ENCODE results near the gene OR10V1.

DNA sequence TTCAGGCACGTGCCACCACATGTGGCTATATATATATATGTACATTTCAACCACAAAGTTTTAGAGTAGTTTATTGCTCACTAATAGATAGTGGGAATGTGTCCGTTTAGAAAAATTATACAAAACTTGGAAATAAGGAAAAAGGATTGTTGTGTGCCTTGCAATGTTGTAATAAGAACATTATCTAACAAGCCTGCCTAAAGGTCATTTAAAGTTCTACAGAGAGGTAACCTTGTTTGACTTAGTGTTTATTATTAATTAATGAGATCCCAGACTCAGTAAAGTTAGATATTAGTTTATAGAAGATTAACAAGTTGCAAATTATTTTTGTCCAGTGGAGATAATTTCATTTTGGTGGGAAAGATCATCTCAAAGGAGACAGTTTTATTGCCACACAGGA, 39.4 kb downstream of the OR10V1 start:
- TF ChIP-seq, protein P1, sequence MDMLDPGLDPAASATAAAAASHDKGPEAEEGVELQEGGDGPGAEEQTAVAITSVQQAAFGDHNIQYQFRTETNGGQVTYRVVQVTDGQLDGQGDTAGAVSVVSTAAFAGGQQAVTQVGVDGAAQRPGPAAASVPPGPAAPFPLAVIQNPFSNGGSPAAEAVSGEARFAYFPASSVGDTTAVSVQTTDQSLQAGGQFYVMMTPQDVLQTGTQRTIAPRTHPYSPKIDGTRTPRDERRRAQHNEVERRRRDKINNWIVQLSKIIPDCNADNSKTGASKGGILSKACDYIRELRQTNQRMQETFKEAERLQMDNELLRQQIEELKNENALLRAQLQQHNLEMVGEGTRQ (CRISPR knock-in tag; IDR thresholded peaks at IDR 0.05), result no peak
- TF ChIP-seq BCOR (IDR thresholded peaks at IDR 0.05), result no peak
- TF ChIP-seq JUNB (CRISPR knock-in tag; conservative IDR thresholded peaks at IDR 0.05), result no peak
- TF ChIP-seq, protein P2, sequence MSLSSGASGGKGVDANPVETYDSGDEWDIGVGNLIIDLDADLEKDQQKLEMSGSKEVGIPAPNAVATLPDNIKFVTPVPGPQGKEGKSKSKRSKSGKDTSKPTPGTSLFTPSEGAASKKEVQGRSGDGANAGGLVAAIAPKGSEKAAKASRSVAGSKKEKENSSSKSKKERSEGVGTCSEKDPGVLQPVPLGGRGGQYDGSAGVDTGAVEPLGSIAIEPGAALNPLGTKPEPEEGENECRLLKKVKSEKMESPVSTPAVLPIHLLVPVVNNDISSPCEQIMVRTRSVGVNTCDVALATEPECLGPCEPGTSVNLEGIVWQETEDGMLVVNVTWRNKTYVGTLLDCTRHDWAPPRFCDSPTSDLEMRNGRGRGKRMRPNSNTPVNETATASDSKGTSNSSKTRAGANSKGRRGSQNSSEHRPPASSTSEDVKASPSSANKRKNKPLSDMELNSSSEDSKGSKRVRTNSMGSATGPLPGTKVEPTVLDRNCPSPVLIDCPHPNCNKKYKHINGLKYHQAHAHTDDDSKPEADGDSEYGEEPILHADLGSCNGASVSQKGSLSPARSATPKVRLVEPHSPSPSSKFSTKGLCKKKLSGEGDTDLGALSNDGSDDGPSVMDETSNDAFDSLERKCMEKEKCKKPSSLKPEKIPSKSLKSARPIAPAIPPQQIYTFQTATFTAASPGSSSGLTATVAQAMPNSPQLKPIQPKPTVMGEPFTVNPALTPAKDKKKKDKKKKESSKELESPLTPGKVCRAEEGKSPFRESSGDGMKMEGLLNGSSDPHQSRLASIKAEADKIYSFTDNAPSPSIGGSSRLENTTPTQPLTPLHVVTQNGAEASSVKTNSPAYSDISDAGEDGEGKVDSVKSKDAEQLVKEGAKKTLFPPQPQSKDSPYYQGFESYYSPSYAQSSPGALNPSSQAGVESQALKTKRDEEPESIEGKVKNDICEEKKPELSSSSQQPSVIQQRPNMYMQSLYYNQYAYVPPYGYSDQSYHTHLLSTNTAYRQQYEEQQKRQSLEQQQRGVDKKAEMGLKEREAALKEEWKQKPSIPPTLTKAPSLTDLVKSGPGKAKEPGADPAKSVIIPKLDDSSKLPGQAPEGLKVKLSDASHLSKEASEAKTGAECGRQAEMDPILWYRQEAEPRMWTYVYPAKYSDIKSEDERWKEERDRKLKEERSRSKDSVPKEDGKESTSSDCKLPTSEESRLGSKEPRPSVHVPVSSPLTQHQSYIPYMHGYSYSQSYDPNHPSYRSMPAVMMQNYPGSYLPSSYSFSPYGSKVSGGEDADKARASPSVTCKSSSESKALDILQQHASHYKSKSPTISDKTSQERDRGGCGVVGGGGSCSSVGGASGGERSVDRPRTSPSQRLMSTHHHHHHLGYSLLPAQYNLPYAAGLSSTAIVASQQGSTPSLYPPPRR (CRISPR knock-in tag; IDR thresholded peaks at IDR 0.05; ENCODE audit: borderline replicate concordance), result no peak
- TF ChIP-seq HDAC2 (IDR thresholded peaks at IDR 0.05), result no peak
- no peak for TF ChIP-seq PPARD (CRISPR knock-in tag; IDR thresholded peaks at IDR 0.05)
- TF ChIP-seq, protein P3, sequence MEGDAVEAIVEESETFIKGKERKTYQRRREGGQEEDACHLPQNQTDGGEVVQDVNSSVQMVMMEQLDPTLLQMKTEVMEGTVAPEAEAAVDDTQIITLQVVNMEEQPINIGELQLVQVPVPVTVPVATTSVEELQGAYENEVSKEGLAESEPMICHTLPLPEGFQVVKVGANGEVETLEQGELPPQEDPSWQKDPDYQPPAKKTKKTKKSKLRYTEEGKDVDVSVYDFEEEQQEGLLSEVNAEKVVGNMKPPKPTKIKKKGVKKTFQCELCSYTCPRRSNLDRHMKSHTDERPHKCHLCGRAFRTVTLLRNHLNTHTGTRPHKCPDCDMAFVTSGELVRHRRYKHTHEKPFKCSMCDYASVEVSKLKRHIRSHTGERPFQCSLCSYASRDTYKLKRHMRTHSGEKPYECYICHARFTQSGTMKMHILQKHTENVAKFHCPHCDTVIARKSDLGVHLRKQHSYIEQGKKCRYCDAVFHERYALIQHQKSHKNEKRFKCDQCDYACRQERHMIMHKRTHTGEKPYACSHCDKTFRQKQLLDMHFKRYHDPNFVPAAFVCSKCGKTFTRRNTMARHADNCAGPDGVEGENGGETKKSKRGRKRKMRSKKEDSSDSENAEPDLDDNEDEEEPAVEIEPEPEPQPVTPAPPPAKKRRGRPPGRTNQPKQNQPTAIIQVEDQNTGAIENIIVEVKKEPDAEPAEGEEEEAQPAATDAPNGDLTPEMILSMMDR (IDR thresholded peaks at IDR 0.05 in 2 of 3, conservative IDR thresholded peaks at IDR 0.05 in 1 of 3; ENCODE audit: insufficient read depth in 2 of 3, low read depth in 1 of 3, low read length in 3 of 3), result no peak
- TF ChIP-seq, protein P4, sequence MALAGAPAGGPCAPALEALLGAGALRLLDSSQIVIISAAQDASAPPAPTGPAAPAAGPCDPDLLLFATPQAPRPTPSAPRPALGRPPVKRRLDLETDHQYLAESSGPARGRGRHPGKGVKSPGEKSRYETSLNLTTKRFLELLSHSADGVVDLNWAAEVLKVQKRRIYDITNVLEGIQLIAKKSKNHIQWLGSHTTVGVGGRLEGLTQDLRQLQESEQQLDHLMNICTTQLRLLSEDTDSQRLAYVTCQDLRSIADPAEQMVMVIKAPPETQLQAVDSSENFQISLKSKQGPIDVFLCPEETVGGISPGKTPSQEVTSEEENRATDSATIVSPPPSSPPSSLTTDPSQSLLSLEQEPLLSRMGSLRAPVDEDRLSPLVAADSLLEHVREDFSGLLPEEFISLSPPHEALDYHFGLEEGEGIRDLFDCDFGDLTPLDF (CRISPR knock-in tag; IDR thresholded peaks at IDR 0.05), result no peak
- no peak for TF ChIP-seq ZBTB7A (IDR thresholded peaks at IDR 0.05; ENCODE audit: borderline replicate concordance, control insufficient read depth, low read depth, low read length)
- no peak for TF ChIP-seq TCF3 (CRISPR knock-in tag; IDR thresholded peaks at IDR 0.05)
- TF ChIP-seq RNF2 (IDR thresholded peaks at IDR 0.05), result no peak
- TF ChIP-seq, protein P5, sequence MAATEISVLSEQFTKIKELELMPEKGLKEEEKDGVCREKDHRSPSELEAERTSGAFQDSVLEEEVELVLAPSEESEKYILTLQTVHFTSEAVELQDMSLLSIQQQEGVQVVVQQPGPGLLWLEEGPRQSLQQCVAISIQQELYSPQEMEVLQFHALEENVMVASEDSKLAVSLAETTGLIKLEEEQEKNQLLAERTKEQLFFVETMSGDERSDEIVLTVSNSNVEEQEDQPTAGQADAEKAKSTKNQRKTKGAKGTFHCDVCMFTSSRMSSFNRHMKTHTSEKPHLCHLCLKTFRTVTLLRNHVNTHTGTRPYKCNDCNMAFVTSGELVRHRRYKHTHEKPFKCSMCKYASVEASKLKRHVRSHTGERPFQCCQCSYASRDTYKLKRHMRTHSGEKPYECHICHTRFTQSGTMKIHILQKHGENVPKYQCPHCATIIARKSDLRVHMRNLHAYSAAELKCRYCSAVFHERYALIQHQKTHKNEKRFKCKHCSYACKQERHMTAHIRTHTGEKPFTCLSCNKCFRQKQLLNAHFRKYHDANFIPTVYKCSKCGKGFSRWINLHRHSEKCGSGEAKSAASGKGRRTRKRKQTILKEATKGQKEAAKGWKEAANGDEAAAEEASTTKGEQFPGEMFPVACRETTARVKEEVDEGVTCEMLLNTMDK (IDR thresholded peaks at IDR 0.05; ENCODE audit: borderline replicate concordance, insufficient read depth, low read depth, low read length, poor library complexity, severe bottlenecking), result no peak
- no peak for TF ChIP-seq SMARCC2 (IDR thresholded peaks at IDR 0.05; ENCODE audit: low read depth)
